KG1 (cell line): Measurements from ENCODE around the gene MRPS16.
"Not testable (repeated sequence)": the region's sequence is repeated elsewhere in the genome, so short reads cannot be mapped to it uniquely, and the experiment has no call there.

ENCODE experiments used
- DNase-seq: peaks from one replicate; lab custom pipeline; 2025; lab: John Stamatoyannopoulos, UW

The MRPS16 gene

GRCh38 chr10:73252445-73253224 is at the start of gene MRPS16:
TSS of gene MRPS16 (minus strand) at chr10:73252644. CDS start at chr10:73252482, 162 bp downstream.
- peak; percentile 94 for DNase-seq

GRCh38 chr10:73296946-73297345 is 44.5 kb upstream of the MRPS16 start:
- no peak for DNase-seq

GRCh38 chr10:73293461-73293860 is 41.0 kb upstream of the MRPS16 start:
- no peak for DNase-seq

- no peak for DNase-seq
Measured at GRCh38 chr10:73289958-73290357, 37.5 kb upstream of the MRPS16 start.

GRCh38 chr10:73287441-73287840 is 35.0 kb upstream of the MRPS16 start:
- no peak for DNase-seq

GRCh38 chr10:73281097-73281496 is 28.7 kb upstream of the MRPS16 start:
- no peak for DNase-seq

GRCh38 chr10:73264423-73264822 is 12.0 kb upstream of the MRPS16 start:
- no peak for DNase-seq

- no peak for DNase-seq
Measured at GRCh38 chr10:73263693-73264347, 11.4 kb upstream of the MRPS16 start.

- no peak for DNase-seq
Measured at GRCh38 chr10:73262880-73263555, 10.6 kb upstream of the MRPS16 start.

- DNase-seq, result no peak
Measured at GRCh38 chr10:73262105-73262730, 9.8 kb upstream of the MRPS16 start.

GRCh38 chr10:73261362-73261995 is 9.0 kb upstream of the MRPS16 start:
- DNase-seq, result no peak

- DNase-seq, result not testable (repeated sequence)
Measured at GRCh38 chr10:73258612-73259011, 6.2 kb upstream of the MRPS16 start.

- DNase-seq, result no peak
Measured at GRCh38 chr10:73253225-73253555, 746 bp upstream of the MRPS16 start.

- no peak for DNase-seq
Measured at GRCh38 chr10:73251683-73252444, 580 bp downstream of the MRPS16 start.

GRCh38 chr10:73248259-73248724 is 4.2 kb downstream of the MRPS16 start:
- no peak for DNase-seq

- DNase-seq, result no peak
Measured at GRCh38 chr10:73247509-73248258, 4.8 kb downstream of the MRPS16 start.

- peak; percentile 91 for DNase-seq
Measured at GRCh38 chr10:73246646-73247508, 5.6 kb downstream of the MRPS16 start, which contains the start of gene DNAJC9. TSS of gene DNAJC9 (minus strand) at chr10:73247255. CDS start at chr10:73247189, 66 bp downstream.

- DNase-seq, result no peak
Measured at GRCh38 chr10:73246322-73246645, 6.2 kb downstream of the MRPS16 start.

- no peak for DNase-seq
Measured at GRCh38 chr10:73244866-73245477, 7.5 kb downstream of the MRPS16 start.
